ENCODE measurements around the gene GLCCI1.
"Not testable (repeated sequence)": the region's sequence is repeated elsewhere in the genome, so short reads cannot be mapped to it uniquely, and the experiment has no call there.

The GLCCI1 gene

GRCh38 chr7:8056439-8056838 lies 87.8 kb downstream of the GLCCI1 start:
- DNase-seq, result no peak

GRCh38 chr7:8057566-8057965 lies 89.0 kb downstream of the GLCCI1 start:
- no peak for DNase-seq

GRCh38 chr7:8058322-8058721 lies 89.7 kb downstream of the GLCCI1 start:
- no peak for DNase-seq

GRCh38 chr7:8058852-8059251 lies 90.3 kb downstream of the GLCCI1 start:
- DNase-seq, result no peak

GRCh38 chr7:8060241-8060640 lies 91.6 kb downstream of the GLCCI1 start:
- no peak for DNase-seq

GRCh38 chr7:8063300-8063699 lies 94.7 kb downstream of the GLCCI1 start:
- not testable (repeated sequence) for DNase-seq

- DNase-seq, result no peak
Observed at GRCh38 chr7:8063706-8064297, 95.2 kb downstream of the GLCCI1 start.

GRCh38 chr7:8064828-8065227 lies 96.2 kb downstream of the GLCCI1 start:
- DNase-seq, result no peak

- DNase-seq, result no peak
Observed at GRCh38 chr7:8065356-8065813, 96.8 kb downstream of the GLCCI1 start.

GRCh38 chr7:8068892-8069686 lies 100.5 kb downstream of the GLCCI1 start:
- no peak for DNase-seq

GRCh38 chr7:8070451-8071180 lies 102.0 kb downstream of the GLCCI1 start:
- DNase-seq, result no peak

GRCh38 chr7:8078418-8078817 lies 109.8 kb downstream of the GLCCI1 start:
- no peak for DNase-seq

- DNase-seq, result no peak
Observed at GRCh38 chr7:8082762-8083161, 114.2 kb downstream of the GLCCI1 start.

GRCh38 chr7:8084836-8085235 lies 116.2 kb downstream of the GLCCI1 start:
- no peak for DNase-seq

GRCh38 chr7:8085420-8085819 lies 116.8 kb downstream of the GLCCI1 start:
- DNase-seq, result no peak

- no peak for DNase-seq
Observed at GRCh38 chr7:8086239-8086638, 117.6 kb downstream of the GLCCI1 start.

GRCh38 chr7:8089036-8089780 lies 120.6 kb downstream of the GLCCI1 start:
- DNase-seq, result no peak

- no peak for DNase-seq
Observed at GRCh38 chr7:8092140-8092539, 123.5 kb downstream of the GLCCI1 start.

GRCh38 chr7:8094164-8095140 lies 125.9 kb downstream of the GLCCI1 start:
- DNase-seq, result no peak

GRCh38 chr7:8101292-8101691 lies 132.7 kb downstream of the GLCCI1 start:
- not testable (repeated sequence) for DNase-seq

- no peak for DNase-seq
Observed at GRCh38 chr7:8103282-8103681, 134.7 kb downstream of the GLCCI1 start.

All from stimulated activated CD4-positive, alpha-beta T cell treated with anti-CD3 and anti-CD28 coated beads, Interleukin-4, amount 100 ng/mL, for 24 hours (primary cell).